WTC11 (cell line): ENCODE measurements around the gene TTLL13. TPM values are rescaled to one million over a fixed set of nuclear protein-coding genes. Genes with fewer than 3 reads are reported as not detected.

Experiments
- ATAC-seq: fragments of 200-7000 bp; cut with Tn5 transposase; 2 replicates; pipeline ENCODE4 v1.10.0; 2021; ENCODE audit warnings: mild to moderate bottlenecking, moderate library complexity
- CTCF ChIA-PET: fragments of 300-600 bp; sonication (Branson Sonifier 250); formaldehyde crosslinking; loops from one replicate; lab custom pipeline; 2021; ENCODE audit warnings: antibody characterized with exemption; lab: Charles Lee
- POLR2A ChIA-PET: fragments of 350-600 bp; sonication (Branson Sonifier 250); formaldehyde crosslinking; loops from one replicate; lab custom pipeline; 2021; ENCODE audit warnings: antibody characterized with exemption; lab: Charles Lee
- DNase-seq: peaks from one replicate; pipeline ENCODE4 v3.0.0; 2021; ENCODE audit warnings: low spot score
- H3K27ac Mint-ChIP-seq: 2 replicates; pipeline ENCODE4 v1.8.0; 2021; ENCODE audit warnings: mixed read lengths
- H3K27me3 Mint-ChIP-seq: 2 replicates; pipeline ENCODE4 v1.8.0; 2021; ENCODE audit warnings: low read depth, mild to moderate bottlenecking, moderate library complexity, mixed read lengths
- H3K36me3 Mint-ChIP-seq: 2 replicates; pipeline ENCODE4 v1.8.0; 2021; ENCODE audit warnings: mixed read lengths
- H3K4me1 Mint-ChIP-seq: 2 replicates; pipeline ENCODE4 v1.8.0; 2022; ENCODE audit warnings: mixed read lengths
- H3K4me3 Mint-ChIP-seq: 2 replicates; pipeline ENCODE4 v1.8.0; 2021; ENCODE audit warnings: mild to moderate bottlenecking, moderate library complexity, mixed read lengths
- H3K9me3 Mint-ChIP-seq: 2 replicates; pipeline ENCODE4 v1.8.0; 2021; ENCODE audit warnings: mixed read lengths
- ESRRA ChIP-seq: sonication (generic); formaldehyde crosslinking; IDR thresholded peaks from 2 replicates; pipeline ENCODE4 v1.8.1; 2022; ENCODE audit warnings: mild to moderate bottlenecking, missing genetic modification reagents, borderline replicate concordance
- ETV6 ChIP-seq: sonication (generic); formaldehyde crosslinking; IDR thresholded peaks from 2 replicates; pipeline ENCODE4 v1.8.1; 2022; ENCODE audit warnings: mild to moderate bottlenecking, missing genetic modification reagents
- JUN ChIP-seq: sonication (generic); formaldehyde crosslinking; IDR thresholded peaks from 2 replicates; pipeline ENCODE4 v1.8.0; 2023; ENCODE audit warnings: mild to moderate bottlenecking, missing genetic modification reagents
- KAT7 ChIP-seq: sonication (generic); formaldehyde crosslinking; IDR thresholded peaks from 2 replicates; pipeline ENCODE4 v1.8.1; 2023; ENCODE audit warnings: missing genetic modification reagents, mild to moderate bottlenecking, borderline replicate concordance
- MYBL2 ChIP-seq: sonication (generic); formaldehyde crosslinking; IDR thresholded peaks from 2 replicates; pipeline ENCODE4 v1.8.1; 2023; ENCODE audit warnings: mild to moderate bottlenecking, moderate library complexity, missing genetic modification reagents
- NFATC4 ChIP-seq: fragments of 250-450 bp; sonication (Bioruptor Pico); IDR thresholded peaks from 2 replicates; pipeline ENCODE4 v1.9.0; 2021; ENCODE audit warnings: mild to moderate bottlenecking
- TP53 ChIP-seq: sonication (generic); formaldehyde crosslinking; IDR thresholded peaks from 2 replicates; pipeline ENCODE4 v1.8.1; 2023; ENCODE audit warnings: mild to moderate bottlenecking, missing genetic modification reagents
- ZNF138 ChIP-seq: sonication (generic); formaldehyde crosslinking; conservative IDR thresholded peaks from 2 replicates; pipeline ENCODE4 v1.8.1; 2022; ENCODE audit warnings: mild to moderate bottlenecking, moderate library complexity, missing genetic modification reagents
- ZNF232 ChIP-seq: sonication (generic); formaldehyde crosslinking; IDR thresholded peaks from 2 replicates; pipeline ENCODE4 v1.8.0; 2022; ENCODE audit warnings: mild to moderate bottlenecking, missing genetic modification reagents
- ZNF317 ChIP-seq: sonication (generic); formaldehyde crosslinking; IDR thresholded peaks from 2 replicates; pipeline ENCODE4 v1.8.1; 2023; ENCODE audit warnings: low read depth, mild to moderate bottlenecking, moderate library complexity, missing genetic modification reagents, borderline replicate concordance
- ZNF671 ChIP-seq: fragments of 250-450 bp; sonication (Bioruptor Pico); IDR thresholded peaks from 2 replicates; pipeline ENCODE4 v1.8.0; 2021; ENCODE audit warnings: mild to moderate bottlenecking
- total RNA-seq: library from RNA; stranded (reverse); gene quantifications from 3 replicates; pipeline ENCODE4 v1.2.3, GENCODE V29; 2021
- TF ChIP-seq, protein P1 (sequence below): sonication (generic); formaldehyde crosslinking; IDR thresholded peaks from 2 replicates; pipeline ENCODE4 v1.8.0; 2023; ENCODE audit warnings: missing genetic modification reagents
- TF ChIP-seq, protein P2 (sequence below): sonication (generic); formaldehyde crosslinking; conservative IDR thresholded peaks from 2 replicates; pipeline ENCODE4 v1.8.1; 2023; ENCODE audit warnings: mild to moderate bottlenecking, low read depth, missing genetic modification reagents, moderate library complexity
- TF ChIP-seq, protein P3 (sequence below): sonication (generic); formaldehyde crosslinking; IDR thresholded peaks from 2 replicates; pipeline ENCODE4 v1.8.0; 2022; ENCODE audit warnings: mild to moderate bottlenecking, missing genetic modification reagents
- TF ChIP-seq, protein P4 (sequence below): sonication (generic); formaldehyde crosslinking; IDR thresholded peaks from 2 replicates; pipeline ENCODE4 v1.8.0; 2023; ENCODE audit warnings: missing genetic modification reagents, mild to moderate bottlenecking, borderline replicate concordance
- TF ChIP-seq, protein P5 (sequence below): sonication (generic); formaldehyde crosslinking; IDR thresholded peaks from 2 replicates; pipeline ENCODE4 v1.8.1; 2022; ENCODE audit warnings: low read depth, missing genetic modification reagents, borderline replicate concordance
- TF ChIP-seq, protein P6 (sequence below): sonication (generic); formaldehyde crosslinking; IDR thresholded peaks from 2 replicates; pipeline ENCODE4 v1.8.1; 2023; ENCODE audit warnings: mild to moderate bottlenecking, missing genetic modification reagents, moderate library complexity

TTLL13 gene
- total RNA-seq, 1 experiment from 2014 or later = 0.48 TPM

DNA sequence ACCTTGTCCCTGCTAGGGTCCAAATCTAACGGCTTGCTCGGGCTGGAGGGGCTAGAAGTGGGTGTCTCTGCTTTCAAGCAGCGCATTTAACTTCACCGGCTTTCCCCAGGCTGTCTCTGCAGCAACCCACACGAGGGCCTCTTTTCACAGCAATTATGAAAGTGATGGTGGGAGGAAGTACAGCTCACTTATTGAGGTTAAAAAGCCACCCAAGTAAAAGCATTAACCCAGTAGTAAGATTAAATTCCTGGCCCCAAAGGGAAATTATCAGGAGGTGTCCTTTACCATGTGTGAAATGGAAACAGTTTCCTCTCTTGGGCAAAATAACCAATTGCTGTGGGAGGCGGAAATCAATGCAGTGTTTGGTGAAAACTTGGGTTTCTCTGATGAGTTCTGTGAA, 57.2 kb downstream of the TTLL13 start:
- peaks cover 6% of the 10 kb centered on the region for H3K4me1 Mint-ChIP-seq
- no peak overlapping the region for H3K27ac Mint-ChIP-seq
- no peak for TF ChIP-seq ZNF671 (CRISPR knock-in tag)
- TF ChIP-seq, protein P1, sequence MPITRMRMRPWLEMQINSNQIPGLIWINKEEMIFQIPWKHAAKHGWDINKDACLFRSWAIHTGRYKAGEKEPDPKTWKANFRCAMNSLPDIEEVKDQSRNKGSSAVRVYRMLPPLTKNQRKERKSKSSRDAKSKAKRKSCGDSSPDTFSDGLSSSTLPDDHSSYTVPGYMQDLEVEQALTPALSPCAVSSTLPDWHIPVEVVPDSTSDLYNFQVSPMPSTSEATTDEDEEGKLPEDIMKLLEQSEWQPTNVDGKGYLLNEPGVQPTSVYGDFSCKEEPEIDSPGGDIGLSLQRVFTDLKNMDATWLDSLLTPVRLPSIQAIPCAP (CRISPR knock-in tag) = no peak
- TF ChIP-seq, all 79 proteins: peak for 0
- H3K4me3 Mint-ChIP-seq = no peak overlapping the region
- ATAC-seq (no peak), DNase-seq (no peak)
- H3K9me3 Mint-ChIP-seq = no peaks in the 10 kb centered on the region
- CTCF ChIA-PET = interaction anchor here (1.7 to 4.3 kb wide), 3 partner anchors 13 to 14 kb away, joined by 4 to 24 read pairs (median 12); no protein-coding TSS in a partner anchor
- no peaks in the 10 kb centered on the region for H3K36me3 Mint-ChIP-seq
- POLR2A ChIA-PET = no interaction called here
- H3K27me3 Mint-ChIP-seq = no peaks in the 10 kb centered on the region; the same call in 1 of the 2 replicates

DNA sequence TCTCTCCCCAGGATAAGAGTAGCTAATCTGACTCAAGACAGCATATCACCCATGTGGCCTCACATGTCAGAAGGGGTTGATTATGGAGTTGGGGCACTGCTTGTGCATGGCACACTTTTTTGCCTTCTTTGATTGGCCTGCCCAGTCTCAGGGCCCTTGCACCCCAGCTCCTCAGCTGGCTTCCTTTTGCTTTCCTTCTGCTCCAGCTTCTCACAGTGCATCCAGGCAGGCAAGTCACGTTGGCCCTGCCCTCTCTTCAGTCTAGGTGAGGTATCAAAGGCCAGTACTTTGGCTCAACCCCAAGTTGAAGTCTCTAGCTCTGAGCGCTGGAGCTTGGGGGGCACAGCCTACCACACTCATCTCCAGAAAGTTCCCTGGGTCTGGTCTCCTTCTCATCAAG, 58.3 kb downstream of the TTLL13 start:
- Mint-ChIP-seq H3K36me3 (no peaks in the 10 kb centered on the region), H3K9me3 (no peaks in the 10 kb centered on the region), H3K4me3 (no peak overlapping the region), H3K27ac (no peak overlapping the region), H3K27me3 (no peaks in the 10 kb centered on the region; the same call in 1 of the 2 replicates), H3K4me1 (peaks cover 10% of the 10 kb centered on the region)
- ChIA-PET POLR2A (no interaction called here), CTCF (interaction anchor here (0.8 to 4.3 kb wide), 5 partner anchors 12 to 218 kb away, joined by 3 to 24 read pairs (median 3); partner anchors contain the start of gene GDPGP1)
- TF ChIP-seq, protein P2, sequence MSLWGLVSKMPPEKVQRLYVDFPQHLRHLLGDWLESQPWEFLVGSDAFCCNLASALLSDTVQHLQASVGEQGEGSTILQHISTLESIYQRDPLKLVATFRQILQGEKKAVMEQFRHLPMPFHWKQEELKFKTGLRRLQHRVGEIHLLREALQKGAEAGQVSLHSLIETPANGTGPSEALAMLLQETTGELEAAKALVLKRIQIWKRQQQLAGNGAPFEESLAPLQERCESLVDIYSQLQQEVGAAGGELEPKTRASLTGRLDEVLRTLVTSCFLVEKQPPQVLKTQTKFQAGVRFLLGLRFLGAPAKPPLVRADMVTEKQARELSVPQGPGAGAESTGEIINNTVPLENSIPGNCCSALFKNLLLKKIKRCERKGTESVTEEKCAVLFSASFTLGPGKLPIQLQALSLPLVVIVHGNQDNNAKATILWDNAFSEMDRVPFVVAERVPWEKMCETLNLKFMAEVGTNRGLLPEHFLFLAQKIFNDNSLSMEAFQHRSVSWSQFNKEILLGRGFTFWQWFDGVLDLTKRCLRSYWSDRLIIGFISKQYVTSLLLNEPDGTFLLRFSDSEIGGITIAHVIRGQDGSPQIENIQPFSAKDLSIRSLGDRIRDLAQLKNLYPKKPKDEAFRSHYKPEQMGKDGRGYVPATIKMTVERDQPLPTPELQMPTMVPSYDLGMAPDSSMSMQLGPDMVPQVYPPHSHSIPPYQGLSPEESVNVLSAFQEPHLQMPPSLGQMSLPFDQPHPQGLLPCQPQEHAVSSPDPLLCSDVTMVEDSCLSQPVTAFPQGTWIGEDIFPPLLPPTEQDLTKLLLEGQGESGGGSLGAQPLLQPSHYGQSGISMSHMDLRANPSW = no peak
- TF ChIP-seq ZNF138 (no peak), ESRRA (CRISPR knock-in tag) (no peak), NFATC4 (CRISPR knock-in tag) (no peak), ZNF232 (no peak), JUN (CRISPR knock-in tag) (no peak), MYBL2 (CRISPR knock-in tag) (no peak), ZNF317 (CRISPR knock-in tag) (no peak), TP53 (no peak), ETV6 (CRISPR knock-in tag) (no peak)
- TF ChIP-seq, protein P3, sequence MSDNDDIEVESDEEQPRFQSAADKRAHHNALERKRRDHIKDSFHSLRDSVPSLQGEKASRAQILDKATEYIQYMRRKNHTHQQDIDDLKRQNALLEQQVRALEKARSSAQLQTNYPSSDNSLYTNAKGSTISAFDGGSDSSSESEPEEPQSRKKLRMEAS (CRISPR knock-in tag) = no peak
- TF ChIP-seq, protein P4, sequence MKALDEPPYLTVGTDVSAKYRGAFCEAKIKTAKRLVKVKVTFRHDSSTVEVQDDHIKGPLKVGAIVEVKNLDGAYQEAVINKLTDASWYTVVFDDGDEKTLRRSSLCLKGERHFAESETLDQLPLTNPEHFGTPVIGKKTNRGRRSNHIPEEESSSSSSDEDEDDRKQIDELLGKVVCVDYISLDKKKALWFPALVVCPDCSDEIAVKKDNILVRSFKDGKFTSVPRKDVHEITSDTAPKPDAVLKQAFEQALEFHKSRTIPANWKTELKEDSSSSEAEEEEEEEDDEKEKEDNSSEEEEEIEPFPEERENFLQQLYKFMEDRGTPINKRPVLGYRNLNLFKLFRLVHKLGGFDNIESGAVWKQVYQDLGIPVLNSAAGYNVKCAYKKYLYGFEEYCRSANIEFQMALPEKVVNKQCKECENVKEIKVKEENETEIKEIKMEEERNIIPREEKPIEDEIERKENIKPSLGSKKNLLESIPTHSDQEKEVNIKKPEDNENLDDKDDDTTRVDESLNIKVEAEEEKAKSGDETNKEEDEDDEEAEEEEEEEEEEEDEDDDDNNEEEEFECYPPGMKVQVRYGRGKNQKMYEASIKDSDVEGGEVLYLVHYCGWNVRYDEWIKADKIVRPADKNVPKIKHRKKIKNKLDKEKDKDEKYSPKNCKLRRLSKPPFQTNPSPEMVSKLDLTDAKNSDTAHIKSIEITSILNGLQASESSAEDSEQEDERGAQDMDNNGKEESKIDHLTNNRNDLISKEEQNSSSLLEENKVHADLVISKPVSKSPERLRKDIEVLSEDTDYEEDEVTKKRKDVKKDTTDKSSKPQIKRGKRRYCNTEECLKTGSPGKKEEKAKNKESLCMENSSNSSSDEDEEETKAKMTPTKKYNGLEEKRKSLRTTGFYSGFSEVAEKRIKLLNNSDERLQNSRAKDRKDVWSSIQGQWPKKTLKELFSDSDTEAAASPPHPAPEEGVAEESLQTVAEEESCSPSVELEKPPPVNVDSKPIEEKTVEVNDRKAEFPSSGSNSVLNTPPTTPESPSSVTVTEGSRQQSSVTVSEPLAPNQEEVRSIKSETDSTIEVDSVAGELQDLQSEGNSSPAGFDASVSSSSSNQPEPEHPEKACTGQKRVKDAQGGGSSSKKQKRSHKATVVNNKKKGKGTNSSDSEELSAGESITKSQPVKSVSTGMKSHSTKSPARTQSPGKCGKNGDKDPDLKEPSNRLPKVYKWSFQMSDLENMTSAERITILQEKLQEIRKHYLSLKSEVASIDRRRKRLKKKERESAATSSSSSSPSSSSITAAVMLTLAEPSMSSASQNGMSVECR (CRISPR knock-in tag) = no peak
- no peak for ATAC-seq
- DNase-seq = no peak

DNA sequence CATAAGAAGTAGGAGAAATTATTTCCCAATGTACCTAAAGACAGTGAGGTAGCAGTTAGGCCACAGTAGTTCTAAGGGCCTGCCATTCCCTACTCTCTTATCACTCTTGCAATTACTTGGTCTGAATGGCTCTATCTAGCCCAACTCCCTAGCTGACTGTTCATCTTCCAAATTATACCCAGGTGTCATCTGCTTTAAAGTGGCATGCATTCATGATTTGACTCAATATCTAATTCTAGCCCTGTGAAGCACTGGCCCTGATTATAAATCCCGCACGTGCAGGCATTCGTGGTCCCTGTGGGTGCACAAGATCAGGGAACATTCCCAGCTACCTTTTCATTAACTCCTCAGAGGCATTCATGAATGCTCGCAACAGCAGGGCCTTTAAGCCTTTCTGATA, 59.7 kb downstream of the TTLL13 start:
- ChIA-PET CTCF (interaction anchor here (1.0 kb wide), 1 partner anchor 11 kb away, joined by 4 read pairs; no protein-coding TSS in a partner anchor), POLR2A (no interaction called here)
- no peak for ATAC-seq
- no peak for TF ChIP-seq KAT7
- TF ChIP-seq, protein P5, sequence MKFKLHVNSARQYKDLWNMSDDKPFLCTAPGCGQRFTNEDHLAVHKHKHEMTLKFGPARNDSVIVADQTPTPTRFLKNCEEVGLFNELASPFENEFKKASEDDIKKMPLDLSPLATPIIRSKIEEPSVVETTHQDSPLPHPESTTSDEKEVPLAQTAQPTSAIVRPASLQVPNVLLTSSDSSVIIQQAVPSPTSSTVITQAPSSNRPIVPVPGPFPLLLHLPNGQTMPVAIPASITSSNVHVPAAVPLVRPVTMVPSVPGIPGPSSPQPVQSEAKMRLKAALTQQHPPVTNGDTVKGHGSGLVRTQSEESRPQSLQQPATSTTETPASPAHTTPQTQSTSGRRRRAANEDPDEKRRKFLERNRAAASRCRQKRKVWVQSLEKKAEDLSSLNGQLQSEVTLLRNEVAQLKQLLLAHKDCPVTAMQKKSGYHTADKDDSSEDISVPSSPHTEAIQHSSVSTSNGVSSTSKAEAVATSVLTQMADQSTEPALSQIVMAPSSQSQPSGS (CRISPR knock-in tag) = no peak
- TF ChIP-seq, protein P6, sequence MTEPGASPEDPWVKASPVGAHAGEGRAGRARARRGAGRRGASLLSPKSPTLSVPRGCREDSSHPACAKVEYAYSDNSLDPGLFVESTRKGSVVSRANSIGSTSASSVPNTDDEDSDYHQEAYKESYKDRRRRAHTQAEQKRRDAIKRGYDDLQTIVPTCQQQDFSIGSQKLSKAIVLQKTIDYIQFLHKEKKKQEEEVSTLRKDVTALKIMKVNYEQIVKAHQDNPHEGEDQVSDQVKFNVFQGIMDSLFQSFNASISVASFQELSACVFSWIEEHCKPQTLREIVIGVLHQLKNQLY = no peak
- TF ChIP-seq, protein P4 (CRISPR knock-in tag) = no peak

More for the DNA sequence above, 59.7 kb downstream of the TTLL13 start:
- H3K4me3 Mint-ChIP-seq = no peak overlapping the region
- H3K4me1 Mint-ChIP-seq = peaks cover 11% of the 10 kb centered on the region
- no peaks in the 10 kb centered on the region for H3K36me3 Mint-ChIP-seq
- no peaks in the 10 kb centered on the region for H3K9me3 Mint-ChIP-seq
- no peaks in the 10 kb centered on the region; the same call in 1 of the 2 replicates for H3K27me3 Mint-ChIP-seq
- no peak overlapping the region for H3K27ac Mint-ChIP-seq
- no peak for DNase-seq
